Body of pancreas (tissue), 4 donors: Measurements from ENCODE around the gene ZNF695. TPM values are rescaled to one million over a fixed set of nuclear protein-coding genes. Genes with fewer than 3 reads are reported as not detected.

ENCODE experiments used
- ATAC-seq: fragments of 150-250 bp; one replicate; pipeline ENCODE4 v1.9.1; 2016
- DNase-seq, 4 donors: peaks; one replicate each; pipeline ENCODE4 v3.0.0-alpha.2; 2019
- H3K27ac ChIP-seq, 4 donors: fragments of 200-600 bp; sonication (generic); 1 replicate in 3 of 4; 2 replicates in 1 of 4; pipeline versions ENCODE4 v1.5.1 to v1.6.1; 2016 to 2019; ENCODE audit warnings: mild to moderate bottlenecking in 1 of 4, mixed read lengths in 1 of 4, moderate library complexity in 1 of 4
- H3K27me3 ChIP-seq, 2 donors: fragments of 200-600 bp; sonication (generic); one replicate each; pipeline ENCODE4 v1.6.0; 2016; ENCODE audit warnings: mild to moderate bottlenecking in 1 of 2
- H3K36me3 ChIP-seq, 2 donors: fragments of 200-600 bp; sonication (generic); replicated peaks in 1 of 2; 2 replicates each; pipeline ENCODE4 v1.5.1; 2016; ENCODE audit warnings: low read depth in 2 of 2; ENCODE audit not compliant: insufficient read depth in 1 of 2
- H3K4me1 ChIP-seq: fragments of 200-600 bp; sonication (generic); one replicate; pipeline ENCODE4 v1.6.0; 2016
- H3K4me3 ChIP-seq, 2 donors: fragments of 200-600 bp; sonication (generic); 1 replicate in 1 of 2; 2 replicates in 1 of 2; pipeline ENCODE4 v1.5.1; 2016 to 2019
- H3K9me3 ChIP-seq, 3 donors: fragments of 200-600 bp; sonication (generic); 1 replicate in 2 of 3; 2 replicates in 1 of 3; pipeline ENCODE4 v1.5.1; 2016
- CTCF ChIP-seq, 7 experiments: fragments of 450-650 bp in 4 of 7; fragments of 200-600 bp in 3 of 7; sonication (generic) in 3 of 7; IDR thresholded peaks; one replicate each; pipeline ENCODE4 v1.5.1; 2016 to 2019; ENCODE audit warnings: antibody characterized with exemption in 7 of 7
- POLR2A ChIP-seq, 3 donors: fragments of 450-650 bp; IDR thresholded peaks; one replicate each; pipeline ENCODE4 v1.6.1; 2016; ENCODE audit warnings: antibody characterized with exemption in 3 of 3, mild to moderate bottlenecking in 2 of 3
- WGBS, 2 donors: methylation state at CpG; one replicate each; pipeline ENCODE4 v1.1.5; 2017; 5-methylcytosine and 5-hydroxymethylcytosine counted together
- intact Hi-C: fragments of 100-400 bp; cut with DNase I; formaldehyde crosslinking; loops from one replicate; pipeline ENCODE4 v1.15.1; 2023
- total RNA-seq, 2 donors: library from RNA; depleted of rRNA; stranded (reverse); fragments of >200 nt; gene quantifications; one replicate each; pipeline ENCODE4 v1.1.0, GENCODE V29; 2016

ZNF695 gene
- total RNA-seq, 2 donors from 2014 or later: not detected

DNA sequence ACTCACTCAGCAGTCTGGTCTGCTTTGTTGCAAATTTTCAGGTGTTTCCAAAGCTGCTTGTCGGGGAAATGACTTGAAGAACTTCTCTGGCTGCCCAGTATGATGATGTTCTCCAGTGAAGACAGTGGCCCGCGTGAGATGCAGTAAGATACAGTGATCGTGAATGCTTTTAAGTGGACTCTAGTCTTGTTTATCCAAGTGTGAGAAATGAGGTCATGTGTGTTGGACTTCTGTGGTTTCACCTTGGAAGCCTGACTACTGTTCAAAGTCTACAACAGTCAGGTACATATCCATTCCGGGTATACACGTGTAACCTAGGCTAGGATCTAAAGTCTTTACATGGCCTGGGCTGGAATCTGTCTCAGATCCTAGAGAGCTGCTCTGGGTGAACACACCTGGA is 29.1 kb downstream of the ZNF695 start:
- ATAC-seq (no peak), DNase-seq (no peak)
- H3K27ac ChIP-seq: no peak overlapping the region
- H3K4me3 ChIP-seq: no peak overlapping the region
- no peaks in the 10 kb centered on the region for H3K4me1 ChIP-seq
- peaks cover 0 to 18% (median 0%) of the 10 kb centered on the region in 3 donors for H3K9me3 ChIP-seq
- WGBS, 2 donors: 91 to 97% methylated on average over 6 of the region's 6 CpGs
- intact Hi-C loops: no loop called here
- no peaks in the 10 kb centered on the region for H3K36me3 ChIP-seq
- TF ChIP-seq POLR2A (IDR thresholded peaks at IDR 0.05) (no peak), CTCF (IDR thresholded peaks at IDR 0.05) (no peak)
- H3K27me3 ChIP-seq: no peaks in the 10 kb centered on the region

- ATAC-seq: no peak
- no peaks in the 10 kb centered on the region for H3K27me3 ChIP-seq
- intact Hi-C loops: no loop called here
- 87 to 91% methylated on average over 2 of the region's 2 CpGs for WGBS, 2 donors
- no peak for DNase-seq
- no peaks in the 10 kb centered on the region for H3K4me1 ChIP-seq
- H3K4me3 ChIP-seq: no peak overlapping the region
- peaks cover 0 to 17% (median 0%) of the 10 kb centered on the region in 3 donors for H3K9me3 ChIP-seq
- no peaks in the 10 kb centered on the region for H3K36me3 ChIP-seq
- no peak overlapping the region for H3K27ac ChIP-seq
- TF ChIP-seq POLR2A (IDR thresholded peaks at IDR 0.05) (no peak), CTCF (IDR thresholded peaks at IDR 0.05) (no peak)
Observed at GRCh38 chr1:246978281-246978680, 29.6 kb downstream of the ZNF695 start.

DNA sequence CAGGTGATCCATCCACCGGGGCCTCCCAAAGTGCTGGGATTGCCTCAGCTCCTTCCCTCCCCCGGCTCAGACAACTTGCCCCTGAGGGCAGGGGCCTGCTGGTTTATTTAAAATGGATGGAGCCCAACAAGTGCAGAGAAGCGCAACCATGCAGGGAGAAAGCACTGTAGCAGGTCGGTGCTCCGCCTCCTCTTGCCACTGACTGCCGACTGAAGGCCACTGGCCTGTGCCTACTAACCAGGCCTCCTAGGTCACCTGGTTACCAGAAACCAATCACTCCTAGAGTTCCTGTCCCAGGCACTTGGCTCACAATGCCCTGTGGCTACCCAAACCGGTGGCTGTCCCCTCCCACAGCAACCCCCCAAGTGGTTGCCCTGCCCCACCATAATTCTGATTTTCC is 35.9 kb downstream of the ZNF695 start:
- TF ChIP-seq POLR2A (IDR thresholded peaks at IDR 0.05): no peak
- TF ChIP-seq CTCF (IDR thresholded peaks at IDR 0.05): no peak
- WGBS, 2 donors: 89 to 94% methylated on average over 5 to 7 of the region's 7 CpGs

GRCh38 chr1:246971090-246971721 is 36.7 kb downstream of the ZNF695 start:
- no peak overlapping the region for H3K4me3 ChIP-seq
- ATAC-seq: no peak

More for the DNA sequence above, 35.9 kb downstream of the ZNF695 start:
- no peak for ATAC-seq
- Histone ChIP-seq H3K4me3 (no peak overlapping the region), H3K27me3 (no peaks in the 10 kb centered on the region), H3K36me3 (no peaks in the 10 kb centered on the region), H3K4me1 (no peaks in the 10 kb centered on the region), H3K9me3 (no peaks in the 10 kb centered on the region), H3K27ac (no peak overlapping the region)
- no peak for DNase-seq
- intact Hi-C loops: no loop called here

More at GRCh38 chr1:246971090-246971721, 36.7 kb downstream of the ZNF695 start:
- 70 to 77% methylated on average over 12 of the region's 12 CpGs for WGBS, 2 donors
- no peak overlapping the region for H3K27ac ChIP-seq
- H3K4me1 ChIP-seq: no peaks in the 10 kb centered on the region
- no peaks in the 10 kb centered on the region for H3K9me3 ChIP-seq
- intact Hi-C loops: no loop called here
- H3K36me3 ChIP-seq: no peaks in the 10 kb centered on the region
- TF ChIP-seq POLR2A (IDR thresholded peaks at IDR 0.05) (no peak), CTCF (IDR thresholded peaks at IDR 0.05) (peak; percentile 12 to 68 (median 60))
- peak; percentile 43 to 68 (median 60) for DNase-seq
- H3K27me3 ChIP-seq: no peaks in the 10 kb centered on the region
